NCI-H446 treated with DMSO at 0.1 percent for 48 hours (cell line): ENCODE measurements around the gene CASKIN2.
"Not testable (repeated sequence)": the region's sequence is repeated elsewhere in the genome, so short reads cannot be mapped to it uniquely, and the experiment has no call there.

ENCODE experiments used
- DNase-seq: peaks from one replicate; lab custom pipeline; 2025; lab: John Stamatoyannopoulos, UW

Gene CASKIN2

GRCh38 chr17:75465039-75465438 is 50.3 kb downstream of the CASKIN2 start:
- DNase-seq: no peak

DNA sequence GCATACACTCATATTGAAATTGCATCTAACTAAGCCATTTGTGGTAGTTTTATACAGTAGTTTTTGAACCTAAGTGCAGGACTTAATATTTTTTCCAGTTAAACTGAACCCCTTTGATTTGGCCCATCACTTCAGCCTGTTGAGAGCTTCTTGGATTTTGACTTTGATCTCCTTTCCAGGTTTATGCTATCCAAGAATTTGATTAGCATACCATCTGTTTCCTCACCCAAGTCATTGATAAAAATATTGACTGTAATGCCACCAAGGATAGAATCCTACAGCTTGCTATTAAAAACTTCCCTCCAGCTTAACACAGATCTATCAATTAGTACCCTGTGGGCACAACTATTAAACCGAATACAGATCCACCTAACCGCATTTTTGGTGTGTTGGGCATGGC is 51.7 kb downstream of the CASKIN2 start:
- no peak for DNase-seq

DNA sequence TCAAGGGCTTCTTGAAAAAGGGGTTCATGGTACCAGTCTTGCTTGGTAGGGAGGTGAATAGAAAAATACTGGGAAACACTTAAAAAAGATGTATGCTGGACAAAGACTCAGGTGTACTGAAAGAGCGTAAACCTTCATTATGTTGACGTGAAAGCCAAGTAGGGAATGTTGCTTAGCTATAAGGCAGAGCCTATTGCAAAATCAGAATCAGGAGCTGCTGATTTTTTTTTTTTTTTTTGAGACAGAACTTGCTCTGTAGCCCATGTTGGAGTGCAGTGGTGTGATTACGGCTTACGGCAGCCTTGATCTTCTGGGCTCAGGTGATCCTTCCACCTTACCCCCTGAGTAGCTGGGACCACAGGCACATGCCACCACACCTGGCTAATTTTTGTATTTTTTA is 55.0 kb downstream of the CASKIN2 start:
- DNase-seq: no peak

DNA sequence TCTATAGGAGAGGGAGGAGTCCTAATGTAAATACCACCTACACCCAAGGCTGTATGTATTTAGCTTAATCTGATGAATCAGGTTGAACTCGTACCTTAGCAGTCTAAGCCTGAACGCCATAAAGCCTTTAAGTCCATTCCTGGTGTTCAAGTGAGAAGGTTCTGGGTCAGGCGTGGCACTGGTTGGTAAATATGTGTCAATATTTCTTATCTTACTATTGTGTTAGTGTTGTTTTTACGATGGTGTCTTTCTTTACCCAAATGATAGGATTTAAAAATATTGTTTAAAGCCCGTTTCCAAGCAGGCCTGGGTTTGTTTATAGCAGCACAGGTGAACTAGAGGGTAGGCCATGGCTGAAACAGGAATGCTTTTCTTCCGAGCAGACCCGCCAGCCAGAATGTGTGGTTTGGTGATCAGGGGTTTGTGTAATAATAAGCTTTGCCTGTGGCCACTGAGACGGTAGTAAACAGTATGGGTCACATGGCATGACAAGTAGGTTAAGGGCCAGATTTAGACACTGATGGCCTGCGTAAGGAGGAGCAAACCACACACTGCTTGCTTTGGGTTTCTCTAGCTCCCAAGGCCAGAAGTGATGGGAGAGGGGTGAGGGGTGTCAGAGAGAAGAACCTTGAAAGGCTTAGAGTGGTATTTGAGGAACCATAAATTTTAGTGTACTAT is 55.6 kb downstream of the CASKIN2 start:
- no peak for DNase-seq

GRCh38 chr17:75459246-75459589 is 56.1 kb downstream of the CASKIN2 start:
- DNase-seq: no peak

DNA sequence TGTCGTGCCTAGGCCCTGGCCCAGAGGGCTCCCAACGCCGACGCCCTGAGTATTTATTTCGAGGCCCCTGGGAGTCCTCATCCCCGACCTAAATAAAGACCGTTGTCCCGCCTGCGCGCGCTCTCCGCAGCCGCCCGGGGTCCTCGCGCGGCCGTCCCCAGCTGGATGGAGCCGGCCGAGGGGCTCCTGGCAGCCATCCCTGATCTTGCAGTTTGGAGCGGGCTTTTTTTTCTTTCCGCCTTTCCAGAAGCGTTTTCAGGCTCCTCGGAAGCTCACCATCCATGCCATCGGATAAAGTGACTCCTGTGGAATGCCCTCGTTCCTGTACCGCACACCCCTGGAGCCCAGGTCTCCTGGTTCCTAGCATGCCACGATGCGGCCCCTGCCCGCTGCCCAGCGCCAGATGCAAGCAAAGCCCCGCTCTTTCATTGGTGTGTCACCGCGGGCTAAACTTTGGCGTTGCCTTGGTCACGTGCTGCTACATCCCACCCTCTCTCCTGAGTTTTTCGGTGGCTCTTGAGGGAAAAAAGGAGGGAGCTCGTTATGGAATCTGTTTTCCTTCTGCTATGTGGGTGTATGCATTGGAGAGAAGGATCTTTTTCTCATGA is 58.2 kb downstream of the CASKIN2 start:
- DNase-seq: peak; percentile 54

DNA sequence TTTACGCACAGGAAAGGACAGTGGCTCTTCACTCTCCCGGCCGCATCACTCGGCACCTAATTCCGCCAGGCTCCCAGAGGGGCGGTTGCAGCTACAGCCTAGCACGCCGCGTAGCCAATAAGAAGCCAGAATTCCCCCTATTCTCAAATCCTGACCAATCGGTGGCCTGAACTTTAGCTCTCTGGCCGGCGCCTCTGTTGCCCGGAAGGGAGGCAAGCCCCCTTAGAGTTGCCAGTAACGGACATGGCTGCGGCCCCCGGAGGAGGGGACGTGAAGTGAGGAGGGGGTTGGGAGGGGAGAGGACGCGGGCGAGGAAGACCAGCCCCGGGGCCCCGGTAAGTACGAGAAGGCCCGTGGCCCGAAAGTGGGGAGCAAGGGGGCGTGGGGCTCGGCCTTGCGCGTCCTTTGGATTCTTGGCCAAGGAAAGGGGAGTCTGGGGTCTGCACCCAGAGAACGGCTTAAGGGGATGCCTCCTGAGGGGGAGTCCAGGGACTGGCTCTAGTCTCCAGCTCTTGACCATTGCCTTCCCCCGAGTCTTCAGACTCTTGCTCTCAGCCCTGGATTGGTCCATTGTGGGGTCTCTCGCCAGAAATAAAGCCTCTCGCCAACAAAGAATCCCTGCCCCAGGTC is 58.8 kb downstream of the CASKIN2 start, which contains the start of gene TMEM94:
Gene TMEM94 (plus strand): TSS at position 219 of the 630 bp plus-strand sequence. CDS start 15,271 bp downstream, outside the sequence.
- DNase-seq: peak; percentile 98

GRCh38 chr17:75456039-75456416 is 59.3 kb downstream of the CASKIN2 start:
- no peak for DNase-seq

DNA sequence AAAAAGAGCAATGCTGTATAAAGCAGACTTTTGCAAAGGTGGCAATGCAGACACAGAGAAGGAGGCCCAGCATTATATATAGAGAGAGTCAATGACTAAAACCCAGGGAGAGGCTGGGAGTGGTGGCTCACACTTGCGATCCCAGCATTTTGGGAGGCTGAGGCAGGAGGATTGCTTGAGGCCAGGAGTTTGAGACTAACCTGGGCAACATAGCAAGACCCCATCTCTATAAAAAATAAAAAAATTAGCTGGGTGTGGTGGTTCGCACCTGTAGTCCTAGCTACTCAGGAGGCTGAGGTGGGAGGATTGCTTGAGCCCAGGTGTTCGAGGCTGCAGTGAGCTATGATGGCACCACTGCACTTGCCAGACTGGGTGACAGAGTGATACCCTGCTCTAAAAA is 60.7 kb downstream of the CASKIN2 start:
- DNase-seq: not testable (repeated sequence)

GRCh38 chr17:75454193-75454592 is 61.1 kb downstream of the CASKIN2 start:
- no peak for DNase-seq

- no peak for DNase-seq
Observed at GRCh38 chr17:75450270-75450669, 65.1 kb downstream of the CASKIN2 start.
